ENCODE measurements around the gene MPDZ.

The MPDZ gene, protein sequence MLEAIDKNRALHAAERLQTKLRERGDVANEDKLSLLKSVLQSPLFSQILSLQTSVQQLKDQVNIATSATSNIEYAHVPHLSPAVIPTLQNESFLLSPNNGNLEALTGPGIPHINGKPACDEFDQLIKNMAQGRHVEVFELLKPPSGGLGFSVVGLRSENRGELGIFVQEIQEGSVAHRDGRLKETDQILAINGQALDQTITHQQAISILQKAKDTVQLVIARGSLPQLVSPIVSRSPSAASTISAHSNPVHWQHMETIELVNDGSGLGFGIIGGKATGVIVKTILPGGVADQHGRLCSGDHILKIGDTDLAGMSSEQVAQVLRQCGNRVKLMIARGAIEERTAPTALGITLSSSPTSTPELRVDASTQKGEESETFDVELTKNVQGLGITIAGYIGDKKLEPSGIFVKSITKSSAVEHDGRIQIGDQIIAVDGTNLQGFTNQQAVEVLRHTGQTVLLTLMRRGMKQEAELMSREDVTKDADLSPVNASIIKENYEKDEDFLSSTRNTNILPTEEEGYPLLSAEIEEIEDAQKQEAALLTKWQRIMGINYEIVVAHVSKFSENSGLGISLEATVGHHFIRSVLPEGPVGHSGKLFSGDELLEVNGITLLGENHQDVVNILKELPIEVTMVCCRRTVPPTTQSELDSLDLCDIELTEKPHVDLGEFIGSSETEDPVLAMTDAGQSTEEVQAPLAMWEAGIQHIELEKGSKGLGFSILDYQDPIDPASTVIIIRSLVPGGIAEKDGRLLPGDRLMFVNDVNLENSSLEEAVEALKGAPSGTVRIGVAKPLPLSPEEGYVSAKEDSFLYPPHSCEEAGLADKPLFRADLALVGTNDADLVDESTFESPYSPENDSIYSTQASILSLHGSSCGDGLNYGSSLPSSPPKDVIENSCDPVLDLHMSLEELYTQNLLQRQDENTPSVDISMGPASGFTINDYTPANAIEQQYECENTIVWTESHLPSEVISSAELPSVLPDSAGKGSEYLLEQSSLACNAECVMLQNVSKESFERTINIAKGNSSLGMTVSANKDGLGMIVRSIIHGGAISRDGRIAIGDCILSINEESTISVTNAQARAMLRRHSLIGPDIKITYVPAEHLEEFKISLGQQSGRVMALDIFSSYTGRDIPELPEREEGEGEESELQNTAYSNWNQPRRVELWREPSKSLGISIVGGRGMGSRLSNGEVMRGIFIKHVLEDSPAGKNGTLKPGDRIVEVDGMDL (N-terminal part only)

DNA sequence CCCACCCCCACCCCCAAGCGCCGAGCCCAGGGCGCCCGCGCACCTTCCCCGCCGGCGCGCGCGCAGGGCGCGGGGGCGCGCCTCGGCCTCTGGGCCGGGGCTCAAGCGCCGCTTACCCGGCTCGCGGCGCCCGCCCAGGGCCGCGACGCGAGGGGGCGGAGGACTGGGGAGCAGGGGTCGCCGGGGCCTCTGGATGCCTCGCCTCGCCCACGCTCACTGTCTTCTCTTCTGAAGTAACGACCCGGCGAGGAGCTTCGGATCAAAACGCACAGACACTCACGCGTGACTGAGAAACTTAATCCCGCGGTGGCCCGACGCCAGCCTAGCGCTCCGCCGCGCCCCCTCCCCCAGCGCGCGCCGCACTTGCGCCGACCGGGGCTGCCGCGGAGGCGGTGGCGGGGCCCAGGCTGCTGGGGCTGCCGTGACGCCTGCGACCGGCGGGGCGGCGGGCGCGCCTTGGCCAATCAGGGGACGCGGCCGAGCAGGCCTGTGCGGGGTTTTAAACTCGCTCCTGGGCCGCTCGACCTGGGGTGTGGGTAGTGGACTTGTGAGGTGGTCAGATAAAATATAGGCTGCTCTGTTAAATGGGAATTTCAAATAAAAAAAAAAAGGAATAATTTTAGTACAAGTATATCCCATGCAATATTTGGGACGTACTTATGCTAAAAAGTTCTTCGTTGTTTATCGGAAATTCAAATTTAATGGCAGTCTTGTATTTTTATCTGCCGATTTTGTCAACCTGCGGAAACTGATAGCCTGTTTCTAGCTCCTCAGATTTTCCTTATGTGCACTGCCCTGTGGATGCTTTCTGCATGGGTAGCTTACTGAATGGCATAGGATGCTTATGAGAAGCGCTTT is at the start of gene MPDZ:
MPDZ (minus strand) TSS at position 409 of the 858 bp plus-strand sequence. CDS start 29,377 bp downstream, outside the sequence.
- DNase-seq, result peak in 1 of 2 experiments; percentile 1

DNA sequence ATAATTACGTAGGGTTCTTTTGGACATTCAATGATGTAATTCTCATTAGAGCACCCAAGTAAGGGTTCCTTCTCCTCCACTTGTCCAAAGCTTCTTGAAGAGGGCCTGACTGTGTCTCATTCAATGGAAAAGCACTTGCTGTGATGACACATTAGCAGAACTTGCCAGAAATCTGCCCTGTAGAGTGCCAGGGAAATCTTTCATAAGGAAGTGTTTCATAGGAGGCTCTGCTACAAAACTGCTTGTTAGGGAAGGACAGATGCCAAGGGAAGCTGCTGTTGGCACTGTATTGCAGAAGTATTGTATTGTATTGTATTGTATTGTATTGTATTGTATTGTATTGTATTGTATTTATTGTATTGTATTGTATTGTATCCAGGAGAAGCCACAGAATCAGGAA is 45.5 kb upstream of the MPDZ start:
- DNase-seq, result no peak

DNA sequence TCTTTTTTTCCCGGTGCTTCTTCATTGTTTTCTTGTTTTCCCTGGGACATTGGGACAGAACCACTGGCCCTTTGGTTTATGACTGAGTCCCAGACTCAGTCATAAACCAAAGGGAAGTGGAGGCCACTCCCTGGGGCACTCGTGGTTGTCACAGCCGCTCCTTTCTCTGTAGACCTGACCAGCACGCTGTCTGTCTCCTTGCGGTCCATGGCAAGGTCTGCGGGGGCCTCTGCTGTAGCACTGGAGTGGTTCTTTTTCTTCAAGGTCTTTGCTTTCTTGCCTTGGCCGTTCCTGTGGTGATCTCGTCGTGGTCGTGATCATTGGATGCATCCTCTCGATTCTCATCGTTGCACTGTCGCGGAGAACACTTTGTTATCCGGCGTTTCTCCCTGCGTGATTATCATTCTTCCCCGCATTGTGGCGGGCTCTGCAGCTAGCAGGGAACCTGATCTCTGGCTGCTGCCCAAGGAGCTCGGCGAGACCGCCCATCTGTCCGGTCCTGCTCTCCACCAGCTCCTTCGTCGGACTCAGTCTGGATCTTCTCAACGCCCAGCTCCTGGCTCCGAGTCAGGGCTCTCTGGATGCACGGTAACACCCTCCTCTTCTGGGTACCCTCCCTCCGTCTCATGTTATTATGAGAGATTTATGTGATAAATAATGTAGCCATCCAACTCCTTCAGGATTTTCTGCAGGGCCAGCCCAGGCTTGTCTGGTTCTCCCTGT is 43.5 kb upstream of the MPDZ start:
- no peak for DNase-seq

DNA sequence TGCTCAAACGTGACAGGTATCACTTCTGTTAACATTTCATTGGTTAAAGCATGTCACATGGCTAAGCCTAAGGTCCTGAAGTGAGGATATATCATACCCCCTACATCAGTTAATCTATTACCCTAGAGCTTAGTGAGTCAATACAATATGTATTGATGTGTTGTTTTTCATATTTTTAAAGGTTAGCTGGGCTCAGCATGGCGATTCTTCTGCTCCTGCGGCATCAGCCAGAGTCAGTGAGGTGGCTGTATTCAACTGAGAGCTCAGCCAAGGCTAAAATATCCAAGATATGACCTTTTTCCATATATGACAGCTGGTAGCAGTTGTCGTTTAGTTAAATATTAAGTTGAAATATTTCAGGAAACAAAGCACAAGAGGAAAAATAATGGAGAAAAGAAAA is 38.5 kb upstream of the MPDZ start:
- no peak for DNase-seq

DNA sequence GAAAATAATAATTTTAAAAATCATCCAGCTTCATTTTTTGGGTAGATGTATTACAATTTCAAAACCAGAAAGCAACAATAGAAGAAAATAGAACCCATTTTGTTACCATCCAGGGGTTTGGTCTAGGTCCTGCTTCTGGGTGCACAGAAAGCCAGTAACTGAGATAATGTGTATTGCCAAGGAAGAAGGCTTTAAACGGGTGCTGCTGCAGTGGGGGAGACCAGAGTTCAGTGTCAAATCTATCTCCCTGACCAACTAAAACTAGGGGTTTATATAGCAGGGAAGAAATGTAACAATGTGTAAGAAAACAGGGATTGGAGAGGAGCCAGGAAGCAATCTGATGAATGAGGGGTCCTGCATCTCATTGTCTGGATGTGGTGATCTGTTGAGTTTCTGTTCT is 17.5 kb upstream of the MPDZ start:
- DNase-seq, result no peak

DNA sequence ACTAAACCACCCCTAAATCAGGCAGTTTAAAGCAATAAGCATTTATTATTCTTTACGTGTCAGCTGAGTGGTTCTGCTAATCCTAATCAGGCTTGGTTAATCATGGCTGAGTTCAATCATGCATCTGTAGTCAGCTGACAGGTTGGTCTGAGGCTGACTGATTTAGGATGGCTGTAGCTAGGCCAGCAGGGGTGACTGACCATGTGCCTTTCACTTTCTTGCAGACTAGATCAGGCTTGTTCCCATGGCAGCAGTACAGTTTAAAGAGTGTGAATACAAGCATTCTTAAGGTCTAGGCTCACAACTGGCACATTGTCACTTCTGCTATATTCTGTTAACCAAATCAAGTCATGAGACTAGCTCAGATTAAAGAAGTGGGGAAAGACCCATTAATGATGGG is 16.1 kb upstream of the MPDZ start:
- DNase-seq, result no peak

DNA sequence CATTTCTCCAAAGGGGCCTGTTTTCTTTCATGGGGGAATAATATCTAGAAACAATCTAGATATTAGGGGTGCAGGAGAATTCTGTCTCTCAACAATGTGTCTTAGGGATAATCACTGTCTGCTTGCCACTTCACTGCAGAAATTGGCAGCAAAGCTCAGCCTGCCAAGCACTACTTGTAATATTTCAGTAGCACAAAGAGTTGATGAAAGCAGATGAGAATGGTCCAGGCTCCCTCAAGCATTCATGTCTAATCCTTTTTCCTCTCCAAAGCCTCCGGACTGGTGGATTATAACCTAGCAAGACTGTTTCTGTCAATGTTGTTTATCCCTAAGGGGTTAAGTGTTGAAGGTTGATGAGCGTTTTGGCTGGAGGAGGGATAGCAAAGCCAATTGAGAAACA is 13.3 kb upstream of the MPDZ start:
- DNase-seq, result no peak

DNA sequence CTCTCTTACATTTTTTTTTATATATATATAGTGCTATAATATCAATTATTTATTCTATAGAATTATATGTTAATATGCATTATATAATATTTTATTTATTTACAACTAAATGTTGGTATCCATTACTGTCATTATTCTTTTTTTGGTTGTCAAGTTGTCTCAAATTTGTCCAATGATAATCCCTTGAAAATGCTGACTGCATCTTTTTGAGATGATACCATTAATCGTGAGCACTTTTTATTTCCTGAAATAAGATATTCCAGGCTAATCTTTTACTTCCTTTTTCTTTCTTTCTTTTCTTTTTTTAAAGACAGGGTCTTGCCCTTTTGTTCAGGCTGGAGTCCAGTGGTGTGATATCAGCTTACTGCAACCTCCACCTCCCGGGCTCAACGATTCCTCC is 12.7 kb upstream of the MPDZ start:
- no peak for DNase-seq

DNA sequence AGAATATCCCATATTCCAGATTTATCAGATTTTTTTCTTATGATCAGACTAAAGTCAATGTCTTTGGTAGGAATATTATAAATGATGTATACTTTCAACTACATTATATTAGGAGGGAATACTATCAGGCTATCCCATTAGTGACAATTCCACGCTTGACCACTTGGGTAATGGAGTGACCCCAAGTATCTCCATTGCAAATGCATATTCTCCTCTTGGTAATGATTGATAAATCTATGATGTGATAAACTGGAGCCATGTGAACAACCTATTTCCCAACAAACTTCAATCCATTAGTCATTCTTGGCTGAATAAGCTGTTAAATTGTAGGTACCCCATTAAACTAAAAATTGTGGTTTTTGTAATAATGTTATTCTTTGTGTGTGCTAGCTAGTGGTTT is 12.2 kb upstream of the MPDZ start:
- DNase-seq, result no peak

DNA sequence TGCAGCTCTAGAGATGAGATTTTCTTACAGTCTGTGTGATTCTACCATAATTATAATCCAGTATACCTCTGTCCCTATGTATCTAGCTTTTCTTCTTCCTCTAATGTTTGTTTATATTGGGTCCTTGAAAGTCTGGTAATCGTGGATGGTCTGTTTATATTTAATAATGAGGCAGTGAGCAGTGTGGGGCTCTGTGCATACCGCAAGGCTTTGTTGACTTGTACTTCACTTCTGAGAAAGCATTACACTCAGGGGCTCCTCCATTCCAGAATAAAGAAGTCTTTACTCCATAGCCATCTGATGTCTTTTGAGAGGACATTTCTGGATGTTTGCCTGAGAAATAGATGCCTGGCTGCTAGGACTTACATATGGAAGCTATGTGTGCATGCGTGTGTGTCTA is 4.5 kb upstream of the MPDZ start:
- no peak for DNase-seq

DNA sequence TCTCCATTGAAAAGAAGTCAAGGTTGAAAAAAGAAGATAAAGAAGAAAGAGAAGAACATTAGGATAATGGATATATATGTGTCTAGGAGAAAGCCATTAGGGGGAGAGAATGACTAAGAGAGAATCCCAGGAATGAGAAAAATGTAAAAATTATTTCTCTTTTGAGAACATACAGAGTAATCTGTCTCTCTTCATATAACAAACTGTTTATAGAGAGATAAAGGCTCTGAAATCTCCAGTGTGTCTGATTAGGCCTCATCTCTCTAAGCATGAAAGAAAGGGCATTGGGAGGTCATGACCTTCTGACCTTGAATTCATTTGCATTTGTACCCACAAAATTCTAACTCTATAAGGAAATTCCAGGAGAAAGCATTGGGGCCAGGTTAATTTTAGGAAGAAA is 3.5 kb upstream of the MPDZ start:
- no peak for DNase-seq

DNA sequence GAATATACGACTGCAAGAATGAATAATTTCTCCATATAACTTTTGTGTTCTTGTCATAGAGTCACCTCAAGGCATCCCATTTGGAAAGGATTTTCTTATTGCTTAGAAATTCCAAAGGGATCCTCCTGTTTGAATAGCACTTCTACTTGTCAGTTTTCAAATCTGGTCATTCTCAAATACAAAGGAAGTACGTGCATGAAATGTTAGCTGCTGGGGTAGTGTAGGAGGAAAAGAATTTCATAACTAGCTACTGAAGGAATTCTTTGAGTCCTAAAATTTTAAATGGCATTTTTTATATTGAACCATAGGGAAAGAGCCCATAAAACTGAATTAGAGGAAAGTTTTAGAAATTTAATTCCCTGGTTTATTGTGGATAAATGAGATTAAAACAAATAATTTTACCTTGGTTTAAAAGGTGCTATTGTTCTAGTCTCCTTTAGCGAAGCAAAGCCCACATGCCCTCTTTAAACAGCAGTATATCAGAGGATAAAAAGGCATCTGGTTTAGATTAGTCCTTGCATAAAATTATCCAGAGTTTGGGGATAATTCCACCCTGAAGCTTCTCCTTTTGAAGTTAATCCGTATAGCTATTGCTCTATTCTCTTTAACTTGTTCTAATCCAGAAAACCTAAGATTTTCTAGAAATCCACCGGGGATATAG is 2.0 kb upstream of the MPDZ start:
- no peak for DNase-seq

DNA sequence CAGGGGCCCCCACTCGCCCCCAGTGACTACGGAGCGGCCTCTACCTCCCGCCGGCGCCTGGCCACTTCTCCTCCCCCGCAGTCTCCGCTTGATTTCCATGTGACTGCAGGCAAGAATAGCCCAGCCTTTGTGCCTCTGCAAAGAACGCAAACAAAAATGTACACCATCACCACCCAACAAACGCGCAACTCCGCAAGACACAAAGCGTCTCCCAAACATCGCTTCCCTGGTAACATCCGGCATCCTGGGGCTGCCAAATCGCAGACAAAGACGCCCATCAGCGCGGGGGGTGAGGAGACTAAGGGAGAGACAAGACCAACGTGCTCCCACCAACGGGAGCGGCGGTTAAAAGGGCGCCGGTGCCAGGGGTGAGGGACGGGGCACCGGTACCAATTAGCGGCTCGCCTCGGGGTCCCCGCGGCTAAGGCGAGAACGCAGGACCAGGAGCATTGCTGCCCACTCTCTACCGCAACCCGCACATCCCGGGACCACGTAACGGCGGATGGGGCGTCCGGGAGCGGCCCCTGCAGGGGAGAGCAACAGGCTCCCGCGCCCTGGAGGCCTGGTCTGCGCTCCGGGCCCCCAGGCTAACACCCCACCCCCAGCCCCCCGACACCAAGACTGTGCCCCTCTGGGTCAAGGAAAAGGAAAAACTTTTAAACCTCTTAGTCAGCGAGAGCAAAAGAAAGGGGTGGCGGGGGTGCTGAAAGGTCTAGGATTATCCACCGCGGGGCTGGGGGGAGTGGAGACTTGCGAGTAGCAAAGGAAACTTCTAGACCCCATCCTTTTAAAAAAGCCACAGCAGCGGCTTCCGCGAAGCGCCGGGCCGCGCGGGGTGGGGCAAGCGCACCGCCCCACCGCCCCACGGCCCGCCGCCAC is 885 bp downstream of the MPDZ start:
- DNase-seq, result no peak

DNA sequence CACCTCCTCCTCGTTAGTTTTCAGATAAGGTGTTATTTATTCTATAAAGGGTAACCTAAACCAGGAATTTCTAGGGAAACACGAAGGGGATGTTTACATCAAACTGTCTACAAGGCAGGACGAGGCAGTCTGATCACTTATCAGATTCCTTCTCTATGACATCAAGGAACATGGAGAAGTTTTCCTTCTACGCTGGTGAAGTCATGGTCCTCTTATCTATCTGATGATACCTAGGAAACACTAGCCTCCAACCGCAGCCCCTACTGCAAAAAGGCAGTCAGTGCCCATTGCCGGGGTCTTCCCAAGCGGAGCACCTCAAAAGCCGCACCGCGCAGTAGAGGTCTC is 1.5 kb downstream of the MPDZ start:
- DNase-seq, result no peak

DNA sequence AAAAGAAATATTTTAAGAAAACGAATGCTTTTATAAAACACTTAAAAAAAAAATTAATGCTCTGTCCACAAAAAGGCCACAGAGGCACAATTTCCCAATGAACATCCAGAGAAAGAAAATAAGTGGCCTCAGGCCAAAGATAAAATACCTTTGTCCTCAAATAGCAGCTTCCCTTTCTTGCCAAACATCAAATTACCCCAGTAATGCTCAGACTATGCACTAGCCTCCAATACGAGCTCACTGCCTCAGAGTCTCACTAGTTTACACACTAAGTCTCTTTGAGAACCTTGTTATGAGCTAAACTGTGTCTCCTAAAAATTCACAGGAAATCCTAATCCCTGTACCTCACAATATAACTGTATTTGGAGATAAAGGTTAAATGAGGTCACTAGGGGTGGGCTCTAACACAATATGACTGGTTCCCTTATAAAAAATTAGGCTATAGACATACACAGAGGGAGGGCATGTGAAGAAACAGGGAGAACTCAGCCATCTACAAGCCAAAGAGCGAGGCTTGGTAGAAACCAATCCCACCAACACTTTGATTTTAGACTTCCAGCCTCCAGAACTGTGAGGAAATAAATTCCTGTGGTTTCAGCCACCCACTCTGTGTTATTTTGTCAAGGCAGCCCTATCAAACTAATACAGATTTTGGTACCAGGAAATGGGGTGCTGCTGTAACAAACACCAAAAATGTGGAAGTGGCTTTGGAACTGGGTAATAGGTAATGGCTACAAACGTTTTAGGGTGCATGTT is 4.4 kb downstream of the MPDZ start:
- no peak for DNase-seq

DNA sequence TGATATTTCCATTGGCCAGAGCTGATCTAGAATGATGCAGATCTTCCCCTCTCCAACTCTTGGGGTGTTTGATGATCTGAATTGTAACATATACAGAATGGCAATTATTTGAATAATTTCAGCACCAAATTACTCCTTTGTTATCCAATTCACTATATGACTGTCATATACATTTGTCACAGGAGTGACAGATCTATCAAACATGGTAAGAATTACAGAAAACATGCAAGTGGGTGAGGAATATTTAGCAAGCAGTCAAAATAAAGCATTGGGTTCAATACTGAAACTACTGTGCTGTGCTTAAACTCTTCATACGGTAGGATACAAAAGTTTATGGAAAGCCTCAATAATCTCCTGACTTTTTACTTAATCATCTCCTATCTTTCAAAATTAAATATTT is 8.8 kb downstream of the MPDZ start:
- no peak for DNase-seq

DNA sequence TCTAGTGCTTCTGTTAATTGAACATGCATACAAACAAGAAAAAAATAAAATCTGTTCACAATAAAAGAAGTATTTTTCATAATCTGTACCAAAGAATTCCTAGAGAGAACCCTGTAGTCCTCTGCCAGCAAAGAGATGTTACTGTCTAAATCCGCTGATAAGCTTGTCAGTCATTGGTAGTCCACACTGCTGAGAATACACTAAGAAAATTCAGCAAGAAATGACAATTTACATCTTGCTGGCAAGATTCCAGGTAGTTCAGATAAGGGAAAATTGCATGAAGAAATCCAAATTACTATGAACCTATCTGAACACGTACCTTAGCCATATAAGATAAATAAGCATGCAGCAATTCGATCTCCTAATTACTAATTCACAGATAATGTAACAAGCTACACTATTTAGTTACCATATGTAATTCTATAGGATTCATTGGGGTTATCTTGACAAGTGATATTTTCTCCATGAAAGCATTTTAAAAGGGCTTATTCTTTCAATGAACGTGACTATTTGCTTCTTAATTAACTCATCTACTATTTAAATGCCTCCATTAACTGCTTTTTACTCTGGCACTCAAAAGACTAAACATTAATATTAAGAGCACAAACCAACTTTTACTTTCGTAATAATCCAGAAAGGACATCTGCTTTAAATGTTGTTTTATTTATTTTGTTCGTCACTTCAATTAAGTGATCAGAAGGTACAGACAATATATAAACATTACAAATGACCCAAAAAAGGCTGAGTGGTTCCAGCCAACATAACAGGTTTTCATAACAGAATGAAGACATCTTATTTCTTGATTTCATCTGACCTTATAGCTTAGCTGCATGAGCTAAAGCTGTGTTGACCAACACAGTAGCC is 9.7 kb downstream of the MPDZ start:
- DNase-seq, result no peak

DNA sequence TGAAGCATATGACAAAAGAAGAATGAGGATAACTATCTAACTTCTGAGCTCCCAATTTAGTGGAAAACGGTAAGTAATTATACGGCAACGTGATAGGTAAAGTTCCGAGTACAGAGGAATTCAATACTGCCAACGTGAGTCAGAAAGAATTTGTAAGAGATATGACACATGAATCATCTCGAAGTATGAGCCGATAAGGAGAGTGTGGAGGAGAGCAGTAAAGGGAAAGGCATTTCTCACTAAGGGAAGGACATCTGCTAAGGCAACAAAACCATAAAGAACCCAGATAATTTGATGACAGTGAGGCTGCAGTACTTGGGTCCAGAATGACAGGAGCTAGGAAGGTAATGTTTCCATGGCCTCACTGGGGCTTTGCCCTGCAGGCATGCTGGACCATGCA is 11.0 kb downstream of the MPDZ start:
- no peak for DNase-seq

Measured in NCI-H187 (cell line).